ENCODE data around the gene PTPRR. TPM values are rescaled to one million over a fixed set of nuclear protein-coding genes. Genes with fewer than 3 reads are reported as not detected.

The PTPRR gene, protein sequence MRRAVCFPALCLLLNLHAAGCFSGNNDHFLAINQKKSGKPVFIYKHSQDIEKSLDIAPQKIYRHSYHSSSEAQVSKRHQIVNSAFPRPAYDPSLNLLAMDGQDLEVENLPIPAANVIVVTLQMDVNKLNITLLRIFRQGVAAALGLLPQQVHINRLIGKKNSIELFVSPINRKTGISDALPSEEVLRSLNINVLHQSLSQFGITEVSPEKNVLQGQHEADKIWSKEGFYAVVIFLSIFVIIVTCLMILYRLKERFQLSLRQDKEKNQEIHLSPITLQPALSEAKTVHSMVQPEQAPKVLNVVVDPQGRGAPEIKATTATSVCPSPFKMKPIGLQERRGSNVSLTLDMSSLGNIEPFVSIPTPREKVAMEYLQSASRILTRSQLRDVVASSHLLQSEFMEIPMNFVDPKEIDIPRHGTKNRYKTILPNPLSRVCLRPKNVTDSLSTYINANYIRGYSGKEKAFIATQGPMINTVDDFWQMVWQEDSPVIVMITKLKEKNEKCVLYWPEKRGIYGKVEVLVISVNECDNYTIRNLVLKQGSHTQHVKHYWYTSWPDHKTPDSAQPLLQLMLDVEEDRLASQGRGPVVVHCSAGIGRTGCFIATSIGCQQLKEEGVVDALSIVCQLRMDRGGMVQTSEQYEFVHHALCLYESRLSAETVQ
- polyA plus RNA-seq (2013), result 1.0 and 1.1 TPM in 2 replicates

DNA sequence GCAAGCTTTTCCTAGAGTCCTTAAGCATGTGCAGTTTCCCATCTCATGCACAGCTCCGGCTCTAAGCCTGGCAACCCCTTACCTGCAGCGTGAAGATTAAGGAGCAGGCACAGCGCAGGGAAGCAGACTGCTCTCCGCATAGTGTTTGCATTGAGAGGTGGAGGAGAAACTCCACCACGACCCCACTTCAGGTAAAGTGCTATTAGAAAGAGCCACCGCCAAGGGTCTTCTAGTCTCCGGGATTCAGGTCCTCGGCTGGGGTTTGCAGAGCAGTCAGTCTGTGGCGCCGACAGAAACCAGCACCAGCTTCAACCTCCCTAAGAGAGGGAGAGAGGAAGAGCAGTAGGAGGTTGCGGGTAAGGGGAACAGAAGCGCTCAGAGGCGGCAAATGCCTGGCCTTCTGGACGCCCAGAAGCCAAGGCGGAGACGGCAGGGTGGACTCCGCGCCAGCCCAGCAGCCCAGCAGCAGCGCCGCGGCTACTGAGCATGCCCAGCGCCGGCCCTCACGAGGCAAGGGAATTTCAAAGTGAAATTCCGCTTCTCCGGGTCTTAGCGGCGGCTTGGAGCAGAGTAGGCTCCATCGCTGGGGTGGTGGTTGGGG, at the start of gene PTPRR:
TSS of gene PTPRR (minus strand) at position 488 of the 601 bp plus-strand sequence. CDS start at position 140, 348 bp downstream.
- Histone ChIP-seq H2BK5ac (ENCODE audit: low read depth, low read length, poor library complexity) (no peak within 1 kb of the TSS), H3K14ac (ENCODE audit: low read length) (no peak within 1 kb of the TSS), H3K4ac (ENCODE audit: low read depth, low read length) (no peak within 1 kb of the TSS), H2AK5ac (ENCODE audit: low read length) (no peak within 1 kb of the TSS), H3K9ac (ENCODE audit: low read length) (no peak within 1 kb of the TSS), H3K9me3 (ENCODE audit: insufficient read depth, low read depth, low read length) (no peaks in the 10 kb centered on the region), H3K4me1 (ENCODE audit: control insufficient read depth in 1 of 2, insufficient read depth in 2 of 2, low read length in 2 of 2) (peaks cover 3 to 5% of the 10 kb centered on the region in 2 experiments), H3K18ac (ENCODE audit: low read length) (no peak within 1 kb of the TSS), H3K4me3 (ENCODE audit: low read depth, low read length) (no peak within 1 kb of the TSS), H3K79me2 (ENCODE audit: control insufficient read depth, insufficient read depth, low read length, poor library complexity) (no peaks in the 10 kb centered on the region), H2AFZ (ENCODE audit: insufficient read depth, low read length, poor library complexity) (peak within 1 kb of the TSS; percentile 8), H3K23ac (ENCODE audit: low read length) (no peak within 1 kb of the TSS), H4K91ac (ENCODE audit: low read depth, low read length) (no peak within 1 kb of the TSS), H3K79me1 (ENCODE audit: low read length) (no peaks in the 10 kb centered on the region), H2BK120ac (ENCODE audit: insufficient read depth, low read length, poor library complexity) (no peak within 1 kb of the TSS), H3K27me3 (ENCODE audit: insufficient read depth, low read length) (peaks cover 12% of the 10 kb centered on the region), H3K4me2 (ENCODE audit: low read length) (peak within 1 kb of the TSS; percentile 56), H3K27ac (ENCODE audit: low read depth, low read length) (no peak within 1 kb of the TSS), H3K36me3 (ENCODE audit: control insufficient read depth in 1 of 2, insufficient read depth in 2 of 2, low read length in 2 of 2) (no peaks in the 10 kb centered on the region), H4K8ac (ENCODE audit: low read depth, low read length) (no peak within 1 kb of the TSS), H2BK12ac (ENCODE audit: low read length) (no peak within 1 kb of the TSS), H4K12ac (ENCODE audit: low read depth, low read length) (no peak within 1 kb of the TSS)
- WGBS (ENCODE audit: extremely low coverage, insufficient coverage, insufficient read length), result no CpG with 5 or more reads among the region's 29 CpGs
- no peak for DNase-seq

DNA sequence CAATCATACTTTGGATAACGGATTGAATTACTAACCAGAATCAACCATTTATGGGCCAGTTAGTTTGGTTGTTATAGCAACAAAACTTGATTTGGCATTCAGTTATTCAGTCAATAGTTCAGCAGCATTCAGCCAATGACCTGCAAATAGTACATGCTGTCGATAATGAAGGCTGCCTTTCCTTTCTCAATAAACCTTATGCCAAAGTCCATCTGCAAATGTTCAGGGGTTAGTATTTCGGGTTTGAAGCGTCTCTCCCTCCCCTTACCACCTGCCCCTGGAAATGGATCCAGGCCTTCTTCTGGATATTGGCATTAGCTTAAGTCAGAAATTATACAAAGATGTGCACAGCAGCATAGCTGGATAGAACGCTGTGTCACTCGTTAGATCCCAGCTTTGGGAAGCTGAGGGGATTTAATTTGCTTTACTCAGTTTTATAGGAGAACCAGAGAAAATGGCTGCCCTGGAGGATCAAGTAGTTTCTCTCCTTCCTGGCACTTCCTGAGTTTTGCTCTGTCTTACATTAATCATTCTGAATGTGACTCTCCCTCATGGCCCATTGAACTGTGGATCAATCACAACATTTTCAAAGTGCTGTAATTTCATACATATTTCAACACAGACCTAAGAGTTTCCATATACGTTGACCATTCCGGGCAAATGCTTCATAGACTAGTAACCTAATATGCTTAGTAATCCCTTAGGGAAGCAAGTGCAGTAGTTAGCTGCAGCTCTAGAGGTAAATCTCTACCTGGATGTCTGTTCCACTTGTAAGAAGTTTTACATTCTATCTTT, 46.7 kb upstream of the PTPRR start:
- no peak overlapping the region for H3K4me2 ChIP-seq (ENCODE audit: low read length)
- no peak overlapping the region for H3K14ac ChIP-seq (ENCODE audit: low read length)
- no peaks in the 10 kb centered on the region for H3K79me2 ChIP-seq (ENCODE audit: control insufficient read depth, insufficient read depth, low read length, poor library complexity)
- no peak overlapping the region for H2BK12ac ChIP-seq (ENCODE audit: low read length)
- H3K27ac ChIP-seq (ENCODE audit: low read depth, low read length), result no peak overlapping the region
- H3K79me1 ChIP-seq (ENCODE audit: low read length), result no peaks in the 10 kb centered on the region
- H2AFZ ChIP-seq (ENCODE audit: insufficient read depth, low read length, poor library complexity), result no peak overlapping the region
- no peak overlapping the region for H2BK5ac ChIP-seq (ENCODE audit: low read depth, low read length, poor library complexity)
- H3K4me3 ChIP-seq (ENCODE audit: low read depth, low read length), result no peak overlapping the region
- no peaks in the 10 kb centered on the region for H3K36me3 ChIP-seq (ENCODE audit: control insufficient read depth in 1 of 2, insufficient read depth in 2 of 2, low read length in 2 of 2)
- H4K8ac ChIP-seq (ENCODE audit: low read depth, low read length), result no peak overlapping the region
- H3K23ac ChIP-seq (ENCODE audit: low read length), result no peak overlapping the region
- H3K4ac ChIP-seq (ENCODE audit: low read depth, low read length), result no peak overlapping the region
- no peak overlapping the region for H3K9ac ChIP-seq (ENCODE audit: low read length)
- no peak overlapping the region for H4K12ac ChIP-seq (ENCODE audit: low read depth, low read length)
- WGBS (ENCODE audit: extremely low coverage, insufficient coverage, insufficient read length), result no CpG with 5 or more reads among the region's 8 CpGs
- no peaks in the 10 kb centered on the region for H3K27me3 ChIP-seq (ENCODE audit: insufficient read depth, low read length)
- H2BK120ac ChIP-seq (ENCODE audit: insufficient read depth, low read length, poor library complexity), result no peak overlapping the region
- H3K18ac ChIP-seq (ENCODE audit: low read length), result no peak overlapping the region
- H3K4me1 ChIP-seq (ENCODE audit: control insufficient read depth in 1 of 2, insufficient read depth in 2 of 2, low read length in 2 of 2), result no peaks in the 10 kb centered on the region
- no peak for DNase-seq
- H3K9me3 ChIP-seq (ENCODE audit: insufficient read depth, low read depth, low read length), result no peaks in the 10 kb centered on the region
- H4K91ac ChIP-seq (ENCODE audit: low read depth, low read length), result no peak overlapping the region
- H2AK5ac ChIP-seq (ENCODE audit: low read length), result no peak overlapping the region

DNA sequence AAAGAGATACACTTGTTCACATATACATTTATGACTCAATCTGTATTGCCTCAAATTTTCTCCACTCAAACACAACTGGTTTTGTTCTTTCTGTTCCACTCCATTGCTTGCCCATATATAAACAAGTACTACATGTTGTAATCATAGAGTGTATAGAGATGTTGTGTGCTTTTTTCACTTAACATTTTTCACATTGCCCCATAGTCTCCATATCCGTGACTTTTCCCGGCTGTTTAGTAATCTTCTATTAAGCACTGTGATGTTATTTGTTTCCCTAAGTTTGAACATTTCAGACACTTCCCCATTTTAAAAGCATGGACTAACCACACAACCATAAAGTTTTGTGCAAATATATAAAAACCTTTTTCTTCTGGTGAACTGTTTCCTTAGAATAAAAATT, 45.5 kb upstream of the PTPRR start:
- Histone ChIP-seq H3K14ac (ENCODE audit: low read length) (no peak overlapping the region), H3K9me3 (ENCODE audit: insufficient read depth, low read depth, low read length) (no peaks in the 10 kb centered on the region), H4K12ac (ENCODE audit: low read depth, low read length) (no peak overlapping the region), H3K4me2 (ENCODE audit: low read length) (no peak overlapping the region), H3K23ac (ENCODE audit: low read length) (no peak overlapping the region), H2AFZ (ENCODE audit: insufficient read depth, low read length, poor library complexity) (no peak overlapping the region), H3K18ac (ENCODE audit: low read length) (no peak overlapping the region), H3K4ac (ENCODE audit: low read depth, low read length) (no peak overlapping the region), H3K79me2 (ENCODE audit: control insufficient read depth, insufficient read depth, low read length, poor library complexity) (no peaks in the 10 kb centered on the region), H2BK120ac (ENCODE audit: insufficient read depth, low read length, poor library complexity) (no peak overlapping the region), H3K4me3 (ENCODE audit: low read depth, low read length) (no peak overlapping the region), H3K79me1 (ENCODE audit: low read length) (no peaks in the 10 kb centered on the region), H4K8ac (ENCODE audit: low read depth, low read length) (no peak overlapping the region), H2AK5ac (ENCODE audit: low read length) (no peak overlapping the region), H2BK5ac (ENCODE audit: low read depth, low read length, poor library complexity) (no peak overlapping the region), H3K36me3 (ENCODE audit: control insufficient read depth in 1 of 2, insufficient read depth in 2 of 2, low read length in 2 of 2) (no peaks in the 10 kb centered on the region), H3K4me1 (ENCODE audit: control insufficient read depth in 1 of 2, insufficient read depth in 2 of 2, low read length in 2 of 2) (no peaks in the 10 kb centered on the region), H4K91ac (ENCODE audit: low read depth, low read length) (no peak overlapping the region), H3K27ac (ENCODE audit: low read depth, low read length) (no peak overlapping the region), H2BK12ac (ENCODE audit: low read length) (no peak overlapping the region), H3K27me3 (ENCODE audit: insufficient read depth, low read length) (no peaks in the 10 kb centered on the region), H3K9ac (ENCODE audit: low read length) (no peak overlapping the region)
- no CpG with 5 or more reads among the region's 2 CpGs for WGBS (ENCODE audit: extremely low coverage, insufficient coverage, insufficient read length)
- no peak for DNase-seq

DNA sequence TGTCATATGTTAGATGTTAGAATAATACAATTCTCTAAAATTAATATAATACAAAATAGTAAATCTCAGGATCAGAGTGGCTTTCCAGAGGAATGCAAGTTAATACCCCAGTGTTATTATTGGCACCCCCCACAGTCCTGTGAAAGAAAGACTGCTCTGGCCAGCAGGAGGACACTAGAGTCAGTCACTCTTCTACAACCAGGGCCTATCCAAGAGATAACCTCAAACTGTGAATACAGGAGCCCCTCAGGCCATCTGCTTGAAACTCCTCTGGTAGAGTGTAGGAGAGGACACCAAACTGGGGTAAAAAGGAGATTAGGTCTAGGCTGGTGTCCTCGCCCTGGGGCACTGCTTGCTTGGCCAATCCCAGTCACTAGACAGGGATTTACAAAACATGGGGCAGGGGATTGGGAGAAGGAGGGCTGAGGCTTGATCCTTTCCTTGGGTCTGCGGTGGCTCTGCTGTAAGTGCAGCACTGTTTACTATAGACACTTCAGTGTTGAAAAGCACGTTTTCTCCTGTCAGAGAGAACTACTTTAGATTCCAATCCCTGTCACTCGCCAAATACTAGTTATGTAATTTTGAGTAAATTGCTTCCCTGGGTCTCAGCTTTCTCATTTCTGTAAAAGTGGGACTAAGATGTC, 44.5 kb upstream of the PTPRR start:
- Histone ChIP-seq H3K36me3 (ENCODE audit: control insufficient read depth in 1 of 2, insufficient read depth in 2 of 2, low read length in 2 of 2) (no peaks in the 10 kb centered on the region), H2BK5ac (ENCODE audit: low read depth, low read length, poor library complexity) (no peak overlapping the region), H3K27ac (ENCODE audit: low read depth, low read length) (no peak overlapping the region), H2AK5ac (ENCODE audit: low read length) (no peak overlapping the region), H3K18ac (ENCODE audit: low read length) (no peak overlapping the region), H3K9me3 (ENCODE audit: insufficient read depth, low read depth, low read length) (no peaks in the 10 kb centered on the region), H2BK12ac (ENCODE audit: low read length) (no peak overlapping the region), H4K91ac (ENCODE audit: low read depth, low read length) (no peak overlapping the region), H2BK120ac (ENCODE audit: insufficient read depth, low read length, poor library complexity) (no peak overlapping the region), H3K4me1 (ENCODE audit: control insufficient read depth in 1 of 2, insufficient read depth in 2 of 2, low read length in 2 of 2) (no peaks in the 10 kb centered on the region), H3K27me3 (ENCODE audit: insufficient read depth, low read length) (no peaks in the 10 kb centered on the region), H4K12ac (ENCODE audit: low read depth, low read length) (no peak overlapping the region), H3K4me3 (ENCODE audit: low read depth, low read length) (no peak overlapping the region), H3K79me1 (ENCODE audit: low read length) (no peaks in the 10 kb centered on the region), H3K23ac (ENCODE audit: low read length) (no peak overlapping the region), H3K79me2 (ENCODE audit: control insufficient read depth, insufficient read depth, low read length, poor library complexity) (no peaks in the 10 kb centered on the region), H3K4me2 (ENCODE audit: low read length) (no peak overlapping the region), H4K8ac (ENCODE audit: low read depth, low read length) (no peak overlapping the region), H3K9ac (ENCODE audit: low read length) (no peak overlapping the region), H3K4ac (ENCODE audit: low read depth, low read length) (no peak overlapping the region), H2AFZ (ENCODE audit: insufficient read depth, low read length, poor library complexity) (no peak overlapping the region), H3K14ac (ENCODE audit: low read length) (no peak overlapping the region)
- no CpG with 5 or more reads among the region's 4 CpGs for WGBS (ENCODE audit: extremely low coverage, insufficient coverage, insufficient read length)
- DNase-seq, result no peak
